ENCODE measurements around the gene PCSK1.

The PCSK1 gene

GRCh38 chr5:96433066-96433447 lies at the start of gene PCSK1:
PCSK1 (minus strand) TSS chr5:96433248; CDS start chr5:96433042, 206 bp downstream.
- DNase-seq (ENCODE audit: low spot score) = peak; percentile 37

DNA sequence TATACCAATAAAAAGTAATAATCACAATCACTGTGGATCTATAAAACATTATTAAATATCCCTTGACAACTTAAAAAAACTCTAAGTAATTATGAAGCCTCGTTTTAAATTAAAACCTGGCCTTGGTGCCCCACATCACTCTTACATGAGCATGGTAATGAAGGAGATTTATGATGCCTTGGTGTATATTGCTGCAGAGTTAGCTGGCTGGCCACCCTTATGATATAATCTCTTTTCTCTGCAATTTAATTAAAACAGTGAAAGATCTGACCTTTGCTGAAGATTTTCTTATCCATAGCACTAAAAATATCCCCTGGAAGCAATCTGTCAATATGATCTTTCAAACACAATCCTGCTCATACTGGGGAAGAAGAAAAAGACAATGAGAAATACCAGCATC lies 48.8 kb upstream of the PCSK1 start:
- DNase-seq (ENCODE audit: low spot score) = no peak

GRCh38 chr5:96481009-96481786 lies 48.1 kb upstream of the PCSK1 start:
- DNase-seq (ENCODE audit: low spot score) = no peak

GRCh38 chr5:96478983-96479382 lies 45.9 kb upstream of the PCSK1 start:
- DNase-seq (ENCODE audit: low spot score) = no peak

- DNase-seq (ENCODE audit: low spot score) = no peak
Measured at GRCh38 chr5:96476654-96477053, 43.6 kb upstream of the PCSK1 start.

DNA sequence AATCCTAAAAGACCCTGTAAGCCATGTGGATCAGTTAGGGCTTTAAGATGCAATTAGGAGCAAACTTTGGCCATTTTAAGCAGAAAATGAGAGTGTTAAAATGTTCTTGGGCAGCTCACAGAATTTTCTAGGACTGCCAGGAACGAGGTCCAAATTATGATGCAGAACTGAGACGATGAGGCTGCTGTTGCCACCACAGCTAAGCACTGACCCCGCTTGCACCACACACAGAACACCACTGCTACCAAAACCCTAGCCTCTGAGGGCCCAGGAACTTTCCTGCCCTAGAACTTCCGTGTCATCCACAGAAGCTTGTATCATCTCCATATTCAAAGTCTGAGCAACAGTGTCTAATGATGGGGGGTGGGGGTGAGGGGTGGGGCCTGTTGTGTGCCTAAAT lies 41.0 kb upstream of the PCSK1 start:
- DNase-seq (ENCODE audit: low spot score) = no peak

GRCh38 chr5:96473155-96473554 lies 40.1 kb upstream of the PCSK1 start:
- DNase-seq (ENCODE audit: low spot score) = no peak

DNA sequence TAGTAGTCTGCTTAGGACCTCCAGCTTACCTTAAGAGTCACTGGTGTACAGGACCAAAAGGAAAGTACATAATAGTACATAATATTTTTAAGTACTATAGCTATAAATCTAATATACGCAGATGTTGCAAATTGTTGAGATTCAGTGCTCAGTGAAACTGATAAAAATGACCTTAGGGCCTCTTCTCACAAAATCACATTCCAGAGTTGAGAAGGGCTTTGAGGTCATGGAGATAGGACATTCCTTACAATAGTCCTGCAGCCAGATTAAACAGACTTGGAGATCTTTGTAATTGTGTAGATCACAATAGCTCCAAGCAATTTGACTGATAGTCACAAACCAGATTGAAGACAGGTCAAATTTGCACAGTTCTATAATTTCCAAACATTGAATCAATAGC lies 37.7 kb upstream of the PCSK1 start:
- no peak for DNase-seq (ENCODE audit: low spot score)

GRCh38 chr5:96468956-96469355 lies 35.9 kb upstream of the PCSK1 start:
- DNase-seq (ENCODE audit: low spot score) = no peak

DNA sequence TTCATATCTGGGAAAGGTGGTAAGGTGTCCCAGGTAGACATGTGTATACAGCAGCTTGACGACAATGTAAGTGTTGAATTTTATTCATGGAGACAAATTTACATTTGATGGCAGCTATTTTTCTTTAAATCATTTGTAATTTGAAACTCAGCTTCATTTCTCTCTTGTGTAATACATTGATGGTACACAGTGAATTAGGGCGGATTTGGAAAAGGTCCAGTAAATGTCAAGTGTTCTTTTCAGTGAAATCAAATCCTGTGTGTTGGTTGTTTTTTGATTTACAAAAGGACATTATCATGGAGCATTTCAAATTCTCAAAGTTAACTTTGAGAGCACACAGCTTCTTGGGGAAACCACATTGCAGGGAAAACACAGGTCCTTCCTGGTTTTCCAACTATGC lies 30.0 kb upstream of the PCSK1 start:
- no peak for DNase-seq (ENCODE audit: low spot score)

GRCh38 chr5:96459313-96460121 lies 26.5 kb upstream of the PCSK1 start:
- no peak for DNase-seq (ENCODE audit: low spot score)

DNA sequence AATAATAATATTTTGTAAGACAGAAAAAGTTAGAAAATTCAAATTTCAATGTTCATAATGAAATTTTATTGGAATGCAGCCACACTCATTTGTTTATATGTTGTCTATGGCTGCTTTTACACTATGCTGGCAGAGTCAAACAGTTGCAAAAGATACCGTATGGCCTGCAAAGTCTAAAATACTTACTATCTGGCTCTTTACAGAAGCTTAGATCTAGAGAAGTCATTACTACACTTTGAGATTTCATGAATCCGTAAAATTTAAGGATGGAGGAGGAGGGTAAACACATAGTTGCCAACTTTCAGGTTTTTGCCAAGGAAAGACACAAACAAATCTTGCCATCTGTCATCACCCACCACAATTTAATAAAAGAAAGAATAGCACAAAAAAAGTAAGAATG lies 25.1 kb upstream of the PCSK1 start:
- DNase-seq (ENCODE audit: low spot score) = no peak

- no peak for DNase-seq (ENCODE audit: low spot score)
Measured at GRCh38 chr5:96455789-96456188, 22.7 kb upstream of the PCSK1 start.

DNA sequence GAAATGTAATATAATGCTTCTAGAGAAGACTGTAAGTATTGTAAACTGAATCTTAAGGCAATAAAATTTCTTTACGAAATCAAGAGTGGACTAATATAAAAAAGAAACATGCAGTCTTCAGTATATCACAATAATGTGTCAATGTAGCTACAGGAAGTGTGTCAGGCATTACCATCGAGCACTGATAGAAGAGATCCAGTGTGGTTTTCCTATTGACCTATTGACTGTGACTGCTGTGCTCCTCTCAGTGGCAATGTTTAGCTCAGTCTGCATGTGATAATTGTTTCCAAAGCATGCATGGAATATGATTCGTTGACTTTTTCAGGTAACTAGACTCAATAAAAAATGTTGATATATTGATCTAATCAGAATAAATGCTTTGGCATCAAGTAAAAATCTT lies 20.3 kb upstream of the PCSK1 start:
- DNase-seq (ENCODE audit: low spot score) = no peak

GRCh38 chr5:96447949-96448348 lies 14.9 kb upstream of the PCSK1 start:
- DNase-seq (ENCODE audit: low spot score) = no peak

DNA sequence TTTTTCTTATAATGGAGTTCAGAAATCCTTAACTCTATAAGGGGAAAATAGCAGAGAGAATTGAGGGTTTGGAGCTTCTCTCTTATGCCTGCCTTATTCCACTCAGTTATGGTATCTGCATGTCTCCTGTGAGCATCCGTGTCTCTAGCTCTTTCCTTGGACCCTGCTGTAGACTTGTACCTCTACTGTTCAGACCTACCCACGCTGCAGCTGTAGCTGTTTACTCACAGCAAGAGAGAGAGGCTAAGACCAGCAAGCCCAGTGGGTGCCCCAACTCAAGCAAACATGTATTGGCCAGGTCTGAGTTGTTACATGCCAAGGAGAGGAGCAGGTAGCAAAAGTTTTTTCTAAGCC lies 7.1 kb upstream of the PCSK1 start:
- DNase-seq (ENCODE audit: low spot score) = no peak

GRCh38 chr5:96439477-96440184 lies 6.6 kb upstream of the PCSK1 start:
- no peak for DNase-seq (ENCODE audit: low spot score)

- peak; percentile 64 for DNase-seq (ENCODE audit: low spot score)
Measured at GRCh38 chr5:96434201-96434645, 1.2 kb upstream of the PCSK1 start.

- DNase-seq (ENCODE audit: low spot score) = peak; percentile 15
Measured at GRCh38 chr5:96432216-96433065, 607 bp downstream of the PCSK1 start.

- DNase-seq (ENCODE audit: low spot score) = no peak
Measured at GRCh38 chr5:96431376-96432187, 1.5 kb downstream of the PCSK1 start.

- no peak for DNase-seq (ENCODE audit: low spot score)
Measured at GRCh38 chr5:96427824-96428223, 5.2 kb downstream of the PCSK1 start.

Data from Ammon's horn (tissue), 1 donor.